ENCODE results near the gene ARSI. TPM values are rescaled to one million over a fixed set of nuclear protein-coding genes. Genes with fewer than 3 reads are reported as not detected.

The ARSI gene
- total and polyA plus RNA-seq, 5 experiments from 2014 or later: not detected

- POLR2A ChIA-PET: no interaction called here
- Mint-ChIP-seq H3K4me3 (peak overlapping the region in 1 of 10 donors; percentile 16), H3K4me1 (peaks cover 0 to 5% (median 2%) of the 10 kb centered on the region in 4 donors), H3K27me3 (peaks cover 0 to 7% (median 3%) of the 10 kb centered on the region in 5 donors), H3K9me3 (no peaks in the 10 kb centered on the region), H3K27ac (no peak overlapping the region), H3K36me3 (no peaks in the 10 kb centered on the region)
- ATAC-seq: no peak
- DNase-seq: no peak
Measured at GRCh38 chr5:150339841-150340240, 37.1 kb upstream of the ARSI start.

GRCh38 chr5:150339165-150339564 lies 36.5 kb upstream of the ARSI start:
- ATAC-seq (no peak), DNase-seq (no peak)
- peaks cover 0 to 5% (median 2%) of the 10 kb centered on the region in 4 donors for H3K4me1 Mint-ChIP-seq
- H3K9me3 Mint-ChIP-seq: no peaks in the 10 kb centered on the region
- POLR2A ChIA-PET: no interaction called here
- no peaks in the 10 kb centered on the region for H3K36me3 Mint-ChIP-seq
- H3K27me3 Mint-ChIP-seq: peaks cover 0 to 7% (median 3%) of the 10 kb centered on the region in 5 donors
- no peak overlapping the region for H3K4me3 Mint-ChIP-seq
- no peak overlapping the region for H3K27ac Mint-ChIP-seq

GRCh38 chr5:150338546-150338945 lies 35.8 kb upstream of the ARSI start:
- no peak overlapping the region for H3K4me3 Mint-ChIP-seq
- peaks cover 0 to 7% (median 3%) of the 10 kb centered on the region in 5 donors for H3K27me3 Mint-ChIP-seq
- peaks cover 0 to 5% (median 2%) of the 10 kb centered on the region in 4 donors for H3K4me1 Mint-ChIP-seq
- no peak for ATAC-seq
- DNase-seq: no peak
- H3K36me3 Mint-ChIP-seq: no peaks in the 10 kb centered on the region
- POLR2A ChIA-PET: no interaction called here
- H3K27ac Mint-ChIP-seq: no peak overlapping the region
- no peaks in the 10 kb centered on the region for H3K9me3 Mint-ChIP-seq

GRCh38 chr5:150335778-150336177 lies 33.1 kb upstream of the ARSI start:
- Mint-ChIP-seq H3K9me3 (no peaks in the 10 kb centered on the region), H3K27me3 (peaks cover 0 to 7% (median 3%) of the 10 kb centered on the region in 5 donors), H3K4me3 (peak overlapping the region in 1 of 10 donors; percentile 51), H3K4me1 (peaks cover 0 to 3% (median 0%) of the 10 kb centered on the region in 4 donors), H3K27ac (no peak overlapping the region), H3K36me3 (no peaks in the 10 kb centered on the region)
- DNase-seq (no peak), ATAC-seq (no peak)
- POLR2A ChIA-PET: no interaction called here

GRCh38 chr5:150333400-150333799 lies 30.7 kb upstream of the ARSI start:
- Mint-ChIP-seq H3K36me3 (no peaks in the 10 kb centered on the region), H3K9me3 (no peaks in the 10 kb centered on the region), H3K27ac (no peak overlapping the region), H3K4me3 (peak overlapping the region in 1 of 10 donors; percentile 35), H3K27me3 (peaks cover 0 to 7% (median 3%) of the 10 kb centered on the region in 5 donors), H3K4me1 (peaks cover 0 to 5% (median 0%) of the 10 kb centered on the region in 4 donors)
- POLR2A ChIA-PET: no interaction called here
- ATAC-seq: no peak
- DNase-seq: no peak

- Mint-ChIP-seq H3K27me3 (peaks cover under 1 to 10% (median 5%) of the 10 kb centered on the region in 5 donors), H3K4me3 (no peak overlapping the region), H3K27ac (peak overlapping the region in 1 of 10 donors; percentile 56), H3K36me3 (peaks cover 0 to 2% (median 0%) of the 10 kb centered on the region in 3 donors), H3K4me1 (peaks cover 0 to 2% (median 0%) of the 10 kb centered on the region in 4 donors), H3K9me3 (no peaks in the 10 kb centered on the region)
- POLR2A ChIA-PET: no interaction called here
- ATAC-seq (no peak), DNase-seq (no peak)
Measured at GRCh38 chr5:150329881-150330876, 27.5 kb upstream of the ARSI start.

GRCh38 chr5:150329038-150329437 lies 26.3 kb upstream of the ARSI start:
- H3K27ac Mint-ChIP-seq: peak overlapping the region in 2 of 10 donors; percentile 10 to 56
- H3K27me3 Mint-ChIP-seq: peaks cover 2 to 10% (median 5%) of the 10 kb centered on the region in 5 donors
- H3K36me3 Mint-ChIP-seq: peaks cover 0 to 2% (median 0%) of the 10 kb centered on the region in 3 donors
- POLR2A ChIA-PET: no interaction called here
- no peak for ATAC-seq
- no peak for DNase-seq
- peaks cover 0 to 2% (median 0%) of the 10 kb centered on the region in 4 donors for H3K4me1 Mint-ChIP-seq
- H3K4me3 Mint-ChIP-seq: no peak overlapping the region
- H3K9me3 Mint-ChIP-seq: no peaks in the 10 kb centered on the region

- ATAC-seq (no peak), DNase-seq (no peak)
- peaks cover 0 to 2% (median 0%) of the 10 kb centered on the region in 4 donors for H3K4me1 Mint-ChIP-seq
- H3K9me3 Mint-ChIP-seq: no peaks in the 10 kb centered on the region
- POLR2A ChIA-PET: no interaction called here
- H3K27me3 Mint-ChIP-seq: peaks cover 2 to 10% (median 5%) of the 10 kb centered on the region in 5 donors
- H3K4me3 Mint-ChIP-seq: no peak overlapping the region
- peaks cover 0 to 2% (median 0%) of the 10 kb centered on the region in 3 donors for H3K36me3 Mint-ChIP-seq
- peak overlapping the region in 2 of 10 donors; percentile 10 to 56 for H3K27ac Mint-ChIP-seq
Measured at GRCh38 chr5:150328515-150328914, 25.8 kb upstream of the ARSI start.

- H3K27me3 Mint-ChIP-seq: peaks cover 2 to 10% (median 5%) of the 10 kb centered on the region in 5 donors
- H3K4me3 Mint-ChIP-seq: no peak overlapping the region
- DNase-seq (no peak), ATAC-seq (no peak)
- H3K27ac Mint-ChIP-seq: no peak overlapping the region
- H3K36me3 Mint-ChIP-seq: peaks cover 0 to 2% (median 0%) of the 10 kb centered on the region in 3 donors
- no peaks in the 10 kb centered on the region for H3K9me3 Mint-ChIP-seq
- POLR2A ChIA-PET: no interaction called here
- peaks cover 0 to 2% (median 0%) of the 10 kb centered on the region in 4 donors for H3K4me1 Mint-ChIP-seq
Measured at GRCh38 chr5:150327139-150327538, 24.4 kb upstream of the ARSI start.

- no peak for ATAC-seq
- Mint-ChIP-seq H3K36me3 (peaks cover 0 to 2% (median 0%) of the 10 kb centered on the region in 3 donors), H3K4me3 (no peak overlapping the region), H3K4me1 (peaks cover 0 to 2% (median 0%) of the 10 kb centered on the region in 4 donors), H3K27ac (no peak overlapping the region), H3K9me3 (peaks cover 0 to under 1% (median 0%) of the 10 kb centered on the region in 9 donors), H3K27me3 (peaks cover 2 to 10% (median 5%) of the 10 kb centered on the region in 5 donors)
- DNase-seq: no peak
- POLR2A ChIA-PET: no interaction called here
Measured at GRCh38 chr5:150326707-150327106, 24.0 kb upstream of the ARSI start.

- no peak overlapping the region for H3K4me3 Mint-ChIP-seq
- ATAC-seq: no peak
- POLR2A ChIA-PET: no interaction called here
- H3K27ac Mint-ChIP-seq: no peak overlapping the region
- peaks cover 2 to 10% (median 5%) of the 10 kb centered on the region in 5 donors for H3K27me3 Mint-ChIP-seq
- peaks cover 0 to 3% (median 0%) of the 10 kb centered on the region in 9 donors for H3K9me3 Mint-ChIP-seq
- DNase-seq: no peak
- H3K4me1 Mint-ChIP-seq: peaks cover 0 to 2% (median 0%) of the 10 kb centered on the region in 4 donors
- H3K36me3 Mint-ChIP-seq: peaks cover 0 to 2% (median 0%) of the 10 kb centered on the region in 3 donors
Measured at GRCh38 chr5:150325426-150325825, 22.7 kb upstream of the ARSI start.

- Mint-ChIP-seq H3K27ac (no peak overlapping the region), H3K4me3 (no peak overlapping the region), H3K9me3 (peaks cover 0 to 3% (median 0%) of the 10 kb centered on the region in 9 donors), H3K27me3 (peaks cover 0 to 10% (median 4%) of the 10 kb centered on the region in 5 donors), H3K36me3 (peaks cover 0 to 2% (median 0%) of the 10 kb centered on the region in 3 donors), H3K4me1 (peaks cover 0 to under 1% (median 0%) of the 10 kb centered on the region in 4 donors)
- no peak for ATAC-seq
- DNase-seq: no peak
- POLR2A ChIA-PET: no interaction called here
Measured at GRCh38 chr5:150323819-150324218, 21.1 kb upstream of the ARSI start.

GRCh38 chr5:150323092-150323491 lies 20.4 kb upstream of the ARSI start:
- no peak overlapping the region for H3K27ac Mint-ChIP-seq
- POLR2A ChIA-PET: no interaction called here
- ATAC-seq (no peak), DNase-seq (no peak)
- peaks cover 0 to 3% (median 0%) of the 10 kb centered on the region in 9 donors for H3K9me3 Mint-ChIP-seq
- peaks cover 0 to 10% (median 5%) of the 10 kb centered on the region in 5 donors for H3K27me3 Mint-ChIP-seq
- no peaks in the 10 kb centered on the region for H3K4me1 Mint-ChIP-seq
- no peak overlapping the region for H3K4me3 Mint-ChIP-seq
- peaks cover 0 to 2% (median 0%) of the 10 kb centered on the region in 3 donors for H3K36me3 Mint-ChIP-seq
